ENCODE results near the gene FAF1. TPM values are rescaled to one million over a fixed set of nuclear protein-coding genes. Genes with fewer than 3 reads are reported as not detected.
"Not testable (repeated sequence)": the region's sequence is repeated elsewhere in the genome, so short reads cannot be mapped to it uniquely, and the experiment has no call there.

FAF1 gene
- total RNA-seq: 10 to 100 TPM; 46.2 to 51.6 TPM
- polyA plus RNA-seq: 10 to 100 TPM; 27.2 to 27.9 TPM
- long read RNA-seq, donor 1, full-length matches to known transcripts: 2 of 2 reads
- long read RNA-seq, donor 1, partial matches to known transcripts: 0 of 2 reads
- long read RNA-seq, donor 1, other reads (novel, unspliced or antisense): 0 of 2 reads
- long read RNA-seq, donor 2, full-length matches to known transcripts: 1 of 1 reads
- long read RNA-seq, donor 2, partial matches to known transcripts: 0 of 1 reads
- long read RNA-seq, donor 2, other reads (novel, unspliced or antisense): 0 of 1 reads
- long read RNA-seq, donor 3, full-length matches to known transcripts: 2 of 2 reads
- long read RNA-seq, donor 3, partial matches to known transcripts: 0 of 2 reads
- long read RNA-seq, donor 3, other reads (novel, unspliced or antisense): 0 of 2 reads
- long read RNA-seq, donor 4, full-length matches to known transcripts: 1 of 1 reads
- long read RNA-seq, donor 4, partial matches to known transcripts: 0 of 1 reads
- long read RNA-seq, donor 4, other reads (novel, unspliced or antisense): 0 of 1 reads
- long read RNA-seq, donor 5, full-length matches to known transcripts: 10 of 16 reads
- long read RNA-seq, donor 5, partial matches to known transcripts: 6 of 16 reads
- long read RNA-seq, donor 5, other reads (novel, unspliced or antisense): 0 of 16 reads

- peaks cover 0 to 2% (median 0%) of the 10 kb centered on the region in 3 donors for H3K27me3 ChIP-seq (ENCODE audit: control insufficient read depth in 3 of 3, insufficient read depth in 3 of 3, low read length in 2 of 3)
- peak within 1 kb of the TSS; percentile 97 for H3K4me3 ChIP-seq
- H3K4me1 ChIP-seq (ENCODE audit: control insufficient read depth in 5 of 5, insufficient read depth in 5 of 5, low read length in 5 of 5): peaks cover 0 to 10% (median 2%) of the 10 kb centered on the region in 5 donors
- no peak for TF ChIP-seq CTCF (IDR thresholded peaks at IDR 0.05; ENCODE audit: control extremely low read depth, extremely low read depth)
- no peaks in the 10 kb centered on the region for H3K9me3 ChIP-seq (ENCODE audit: control insufficient read depth in 4 of 4, insufficient read depth in 3 of 4, low read length in 3 of 4)
- peak within 1 kb of the TSS; percentile 85 to 91 for H3K27ac ChIP-seq (ENCODE audit: low read depth in 1 of 2, low read length in 1 of 2)
- 0 to 1% methylated on average over 46 to 80 of the region's 80 CpGs for WGBS, 2 donors
- peak within 1 kb of the TSS in 1 of 2 donors; percentile 93 for H3K9ac ChIP-seq (ENCODE audit: insufficient read depth in 1 of 2, low read length in 2 of 2)
- H3K36me3 ChIP-seq (ENCODE audit: control insufficient read depth in 4 of 4, insufficient read depth in 4 of 4, low read length in 4 of 4): no peaks in the 10 kb centered on the region
- DNase-seq (peak; percentile 96 to 99 (median 97)), ATAC-seq (ENCODE audit: insufficient read depth, low FRiP score) (peak; percentile 96)
Observed at GRCh38 chr1:50959913-50960844, at the start of gene FAF1. FAF1 (minus strand) TSS chr1:50960267; CDS start chr1:50959811, 456 bp downstream.

GRCh38 chr1:51009381-51009780, 49.3 kb upstream of the FAF1 start:
- 51 to 58% methylated on average over 3 of the region's 3 CpGs for WGBS, 2 donors
- no peaks in the 10 kb centered on the region for H3K9me3 ChIP-seq (ENCODE audit: control insufficient read depth in 4 of 4, insufficient read depth in 3 of 4, low read length in 3 of 4)
- DNase-seq: no peak
- no peak overlapping the region for H3K27ac ChIP-seq (ENCODE audit: low read depth in 1 of 2, low read length in 1 of 2)
- H3K9ac ChIP-seq (ENCODE audit: insufficient read depth in 1 of 2, low read length in 2 of 2): no peak overlapping the region
- no peaks in the 10 kb centered on the region for H3K36me3 ChIP-seq (ENCODE audit: control insufficient read depth in 4 of 4, insufficient read depth in 4 of 4, low read length in 4 of 4)
- H3K27me3 ChIP-seq (ENCODE audit: control insufficient read depth in 3 of 3, insufficient read depth in 3 of 3, low read length in 2 of 3): no peaks in the 10 kb centered on the region
- H3K4me3 ChIP-seq: no peak overlapping the region
- no peak for TF ChIP-seq CTCF (IDR thresholded peaks at IDR 0.05; ENCODE audit: control extremely low read depth, extremely low read depth)
- ATAC-seq (ENCODE audit: insufficient read depth, low FRiP score): no peak
- no peaks in the 10 kb centered on the region for H3K4me1 ChIP-seq (ENCODE audit: control insufficient read depth in 5 of 5, insufficient read depth in 5 of 5, low read length in 5 of 5)

GRCh38 chr1:51005549-51005948, 45.5 kb upstream of the FAF1 start:
- ATAC-seq (ENCODE audit: insufficient read depth, low FRiP score); DNase-seq; H3K36me3 ChIP-seq (ENCODE audit: control insufficient read depth in 4 of 4, insufficient read depth in 4 of 4, low read length in 4 of 4); H3K9me3 ChIP-seq (ENCODE audit: control insufficient read depth in 4 of 4, insufficient read depth in 3 of 4, low read length in 3 of 4); H3K4me3 ChIP-seq; H3K4me1 ChIP-seq (ENCODE audit: control insufficient read depth in 5 of 5, insufficient read depth in 5 of 5, low read length in 5 of 5); H3K27me3 ChIP-seq (ENCODE audit: control insufficient read depth in 3 of 3, insufficient read depth in 3 of 3, low read length in 2 of 3); H3K9ac ChIP-seq (ENCODE audit: insufficient read depth in 1 of 2, low read length in 2 of 2); H3K27ac ChIP-seq (ENCODE audit: low read depth in 1 of 2, low read length in 1 of 2): not testable (repeated sequence)
- 75 to 85% methylated on average over 4 of the region's 4 CpGs for WGBS, 2 donors
